Body of pancreas (tissue), 4 donors: ENCODE data around the gene PCCA.

Experiments used
- CTCF ChIP-seq, 7 experiments: fragments of 450-650 bp in 4 of 7; fragments of 200-600 bp in 3 of 7; sonication (generic) in 3 of 7; IDR thresholded peaks; one replicate each; pipeline ENCODE4 v1.5.1; 2016 to 2019; ENCODE audit warnings: antibody characterized with exemption in 7 of 7
- POLR2A ChIP-seq, 3 donors: fragments of 450-650 bp; IDR thresholded peaks; one replicate each; pipeline ENCODE4 v1.6.1; 2016; ENCODE audit warnings: antibody characterized with exemption in 3 of 3, mild to moderate bottlenecking in 2 of 3

DNA sequence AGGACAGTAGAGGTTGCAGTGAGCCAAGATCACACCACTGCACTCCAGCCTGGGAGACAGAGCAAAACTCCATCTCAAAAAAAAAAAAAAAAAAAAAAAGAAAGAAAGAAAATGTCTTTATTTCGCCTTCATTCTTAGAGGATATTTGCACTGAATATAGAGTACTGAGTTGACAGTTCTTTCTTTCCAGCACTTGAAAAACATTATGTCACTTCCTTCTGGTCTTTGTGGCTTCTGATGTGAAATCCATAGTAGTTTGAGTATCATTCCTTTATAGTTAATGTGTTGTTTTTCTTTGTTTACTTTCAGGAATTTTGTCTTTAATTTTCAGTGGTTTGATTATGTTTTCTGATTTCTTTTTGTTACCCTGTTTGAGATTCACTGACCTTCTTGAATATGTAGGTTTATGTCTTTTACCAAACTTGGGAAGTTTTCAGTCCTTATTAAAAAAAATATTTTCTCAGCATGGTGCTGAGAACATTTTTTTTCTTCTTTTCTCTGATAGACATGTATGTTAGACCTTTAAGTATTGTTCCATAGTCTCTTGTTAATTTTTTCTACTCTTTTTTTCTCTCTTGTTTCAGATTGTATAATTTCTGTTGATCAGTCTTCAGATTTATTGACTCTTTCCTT is 50.1 kb downstream of the PCCA start:
- no peak for TF ChIP-seq CTCF (IDR thresholded peaks at IDR 0.05)
- no peak for TF ChIP-seq POLR2A (IDR thresholded peaks at IDR 0.05)
